HG03060 (cell line): Measurements from ENCODE around the gene COL9A2.
"Not testable (repeated sequence)": the region's sequence is repeated elsewhere in the genome, so short reads cannot be mapped to it uniquely, and the experiment has no call there.

Source experiments
- ATAC-seq: cut with Tn5 transposase; IDR thresholded peaks from one replicate; pipeline ENCODE4 v1.9.1; 2021; ENCODE audit warnings: low read depth, moderate number of reproducible peaks; ENCODE audit not compliant: unreplicated experiment

COL9A2 gene

DNA sequence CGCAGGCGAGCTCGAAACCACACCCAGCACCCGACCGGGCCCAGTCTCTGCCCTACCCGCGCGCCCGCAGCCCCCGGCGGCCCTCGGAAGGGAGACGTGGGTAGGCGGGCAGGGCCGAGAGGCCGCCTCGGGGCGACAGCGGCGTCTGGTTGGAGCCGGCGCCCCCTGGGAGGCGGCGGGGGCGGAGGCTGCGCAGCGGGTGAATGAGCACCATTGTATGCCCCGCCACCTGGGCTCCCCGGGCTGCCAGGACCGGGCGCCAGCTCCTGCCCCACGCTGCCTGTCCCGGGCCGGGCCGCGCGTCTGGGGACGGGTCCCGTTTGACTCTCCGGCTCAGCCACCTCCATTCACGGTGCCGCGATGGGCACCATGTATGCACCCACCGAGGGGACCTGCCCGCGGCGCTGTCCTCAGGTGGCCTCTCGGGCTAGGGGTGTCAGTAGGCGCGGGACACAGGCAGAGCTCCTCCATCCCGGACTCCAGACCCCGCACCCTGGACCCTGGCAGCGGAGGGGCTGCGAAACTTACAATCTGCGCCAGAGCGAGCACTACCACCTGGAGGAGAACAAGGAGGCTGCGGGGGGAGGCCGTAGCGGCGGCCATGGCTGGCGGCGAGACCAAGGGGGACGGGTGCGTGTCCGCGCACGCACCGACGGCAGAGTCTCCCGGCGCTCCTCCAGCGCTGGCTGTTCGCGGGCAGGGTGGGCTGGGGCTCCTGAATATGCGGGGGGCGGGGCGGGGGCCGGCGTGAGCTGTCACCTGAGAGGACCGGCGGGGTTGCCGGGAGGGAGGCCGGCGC is at the start of gene COL9A2:
COL9A2 (minus strand) TSS at position 692 of the 799 bp plus-strand sequence; CDS start at position 603, 89 bp downstream.
- ATAC-seq: no peak

DNA sequence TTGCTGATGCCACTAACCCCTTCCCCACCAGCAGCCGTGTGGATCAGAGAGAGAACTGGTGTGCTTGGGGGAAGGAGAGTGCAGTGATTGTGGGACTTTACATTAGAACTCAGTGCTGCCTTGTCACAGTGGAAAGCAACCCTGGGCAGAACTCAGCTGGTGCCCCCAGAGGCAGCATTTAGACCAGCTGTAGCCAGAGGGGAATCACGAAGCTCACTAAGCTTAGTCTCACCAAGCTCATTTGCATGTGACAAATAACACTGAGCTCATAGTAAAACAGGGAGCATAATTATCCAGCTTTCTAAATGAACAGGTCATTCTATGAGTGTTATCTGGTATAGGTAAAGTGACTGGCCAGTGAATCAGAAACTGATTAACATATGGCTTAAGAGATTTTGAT is 46.6 kb upstream of the COL9A2 start:
- peak; percentile 94 for ATAC-seq

DNA sequence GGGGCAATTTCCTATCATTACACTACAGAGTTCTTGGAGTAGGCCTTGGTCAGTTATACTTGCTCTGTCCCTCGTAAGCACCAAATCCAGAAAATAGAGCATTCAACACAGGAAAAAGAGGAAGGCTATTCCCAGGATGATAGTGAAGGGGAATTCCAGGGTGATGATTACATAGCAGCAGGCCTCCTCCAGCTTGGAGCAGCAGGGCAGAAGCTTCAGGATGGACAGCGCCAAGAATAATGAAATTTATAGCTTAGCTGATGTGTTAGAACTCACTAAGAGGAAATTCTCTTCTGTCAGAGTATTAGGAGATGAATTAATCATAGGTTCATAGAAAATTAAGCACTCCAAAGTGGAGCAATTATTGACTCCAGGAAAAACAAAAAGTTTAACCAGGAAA is 45.6 kb upstream of the COL9A2 start:
- ATAC-seq: no peak

DNA sequence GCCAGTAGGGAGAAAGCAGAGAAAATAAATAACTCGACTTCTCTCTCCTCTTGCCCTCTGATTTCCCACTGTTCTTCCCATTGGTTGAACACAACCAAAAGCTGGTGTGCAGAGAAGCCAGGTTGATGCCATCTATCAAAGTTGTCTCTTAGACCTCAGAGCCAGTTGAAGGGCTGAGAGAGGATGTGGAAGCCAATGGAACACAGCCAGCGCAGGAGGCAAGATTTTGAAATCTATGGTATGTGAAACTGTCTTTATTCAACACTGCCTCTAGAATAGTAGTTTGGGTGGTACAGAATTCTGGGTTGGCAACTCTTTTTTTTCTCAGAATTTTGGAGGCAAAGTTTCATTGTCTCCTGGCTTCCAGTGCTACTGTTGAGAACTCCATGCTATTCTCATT is 45.1 kb upstream of the COL9A2 start:
- ATAC-seq: no peak

DNA sequence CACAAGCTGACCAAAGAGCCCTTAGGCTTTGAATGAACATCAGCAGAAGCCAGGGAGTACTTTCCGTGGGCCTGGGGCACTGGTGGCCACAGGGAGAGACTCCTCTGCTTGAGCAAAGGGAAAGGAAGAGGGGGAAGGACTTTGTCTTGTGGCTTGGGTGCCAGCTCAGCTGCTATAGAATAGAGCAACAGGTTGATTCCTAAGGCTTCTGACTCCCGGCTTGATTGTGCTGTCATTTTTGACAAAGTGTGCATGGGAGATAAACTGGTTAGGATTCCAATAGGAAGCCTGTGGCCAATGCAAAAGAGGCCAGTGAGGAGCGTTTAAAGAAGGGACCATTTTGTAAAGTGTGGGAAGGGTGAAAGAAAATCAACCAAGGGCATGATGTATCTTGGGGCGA is 44.6 kb upstream of the COL9A2 start:
- no peak for ATAC-seq

DNA sequence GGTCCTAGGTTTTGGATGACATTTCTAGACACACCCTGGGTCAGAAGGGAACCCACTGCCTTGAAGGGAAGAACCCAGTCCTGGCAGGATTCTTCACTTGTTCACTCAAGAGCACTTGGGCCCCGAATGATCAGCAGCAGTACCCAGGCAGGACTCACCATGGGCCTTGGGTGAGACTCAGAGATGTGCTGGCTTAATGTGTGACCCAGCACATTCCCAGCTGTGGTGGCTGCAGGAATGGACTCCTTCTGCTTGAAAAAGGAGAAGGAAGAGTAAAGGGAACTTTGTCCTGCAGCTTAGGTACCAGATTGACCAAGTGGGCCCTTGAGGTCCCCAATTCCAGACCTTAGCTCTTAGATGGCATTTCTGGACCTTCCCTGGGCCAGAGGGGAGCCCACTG is 44.1 kb upstream of the COL9A2 start:
- ATAC-seq: no peak

DNA sequence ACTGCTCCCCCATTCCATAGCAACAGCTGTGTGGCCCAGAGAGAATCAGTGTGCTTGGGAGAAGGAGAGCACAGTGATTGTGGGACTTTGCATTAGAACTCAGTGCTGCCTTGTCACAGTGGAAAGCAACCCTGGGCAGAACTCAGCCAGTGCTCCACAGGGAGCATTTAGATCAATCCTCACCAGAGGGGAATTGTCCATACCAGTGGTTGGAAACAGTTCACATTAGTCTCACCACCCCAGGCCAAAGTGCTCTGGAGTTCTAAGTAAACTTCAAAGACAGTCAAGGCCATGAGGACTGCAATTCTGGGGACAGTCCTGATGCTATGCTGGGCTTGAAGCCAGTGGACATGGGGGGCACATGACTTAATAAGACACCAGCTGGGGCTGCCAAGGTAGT is 43.5 kb upstream of the COL9A2 start:
- no peak for ATAC-seq

DNA sequence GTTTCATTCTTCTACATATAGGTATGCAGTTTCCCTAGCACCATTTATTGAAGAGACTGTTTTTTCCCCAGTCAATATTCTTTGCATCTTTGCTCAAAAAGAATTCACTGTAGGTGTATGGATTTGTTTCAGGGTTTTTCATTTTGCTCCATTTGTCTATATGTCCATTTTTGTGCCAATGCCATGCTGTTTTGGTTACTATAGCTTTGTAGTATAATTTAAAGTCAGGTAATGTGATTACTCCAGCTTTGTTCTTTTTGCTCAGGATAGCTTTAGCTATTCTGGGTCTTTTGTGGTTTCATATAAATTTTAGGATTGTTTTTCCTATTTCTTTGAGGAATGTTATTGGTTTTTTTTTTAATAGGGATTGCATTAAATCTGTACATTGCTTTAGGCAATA is 40.5 kb upstream of the COL9A2 start:
- ATAC-seq: no peak

DNA sequence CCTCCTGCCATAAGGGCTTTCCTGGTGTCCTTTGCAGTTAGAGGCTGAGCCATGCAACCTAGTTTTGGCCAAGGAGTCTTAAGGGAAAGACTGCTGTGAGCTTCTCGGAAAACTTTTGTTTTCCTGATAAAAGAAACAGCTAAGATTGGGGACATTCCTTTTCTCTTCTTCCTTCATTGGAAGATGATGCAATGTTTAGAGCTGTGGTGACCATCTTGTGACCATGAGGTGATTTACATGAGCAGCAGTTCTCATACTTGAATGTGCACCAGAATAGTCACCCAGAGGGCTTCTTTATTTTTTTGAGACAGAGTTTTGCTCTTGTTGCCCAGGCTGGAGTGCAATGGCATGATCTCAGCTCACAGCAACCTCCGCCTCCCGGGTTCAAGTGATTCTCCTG is 36.0 kb upstream of the COL9A2 start:
- ATAC-seq: no peak

DNA sequence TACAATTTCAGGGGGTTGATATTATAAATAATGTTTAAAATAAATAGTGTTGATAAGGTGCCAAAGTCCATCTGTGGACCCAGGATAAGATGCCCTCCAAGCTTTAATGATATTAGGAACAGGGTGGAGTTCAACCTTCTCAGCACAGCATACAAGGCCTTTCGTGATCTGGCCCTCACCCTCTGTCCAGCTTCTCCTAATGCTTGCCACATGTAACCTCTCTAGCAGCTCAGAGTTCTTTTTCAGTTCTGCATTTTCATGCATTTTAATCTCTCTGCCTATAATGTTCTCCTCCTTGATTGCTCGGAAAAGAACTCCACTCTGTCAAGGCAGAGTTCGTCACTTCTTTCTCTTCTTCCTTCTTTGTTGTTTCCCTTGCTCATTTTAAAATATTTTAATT is 35.0 kb upstream of the COL9A2 start:
- ATAC-seq: no peak

DNA sequence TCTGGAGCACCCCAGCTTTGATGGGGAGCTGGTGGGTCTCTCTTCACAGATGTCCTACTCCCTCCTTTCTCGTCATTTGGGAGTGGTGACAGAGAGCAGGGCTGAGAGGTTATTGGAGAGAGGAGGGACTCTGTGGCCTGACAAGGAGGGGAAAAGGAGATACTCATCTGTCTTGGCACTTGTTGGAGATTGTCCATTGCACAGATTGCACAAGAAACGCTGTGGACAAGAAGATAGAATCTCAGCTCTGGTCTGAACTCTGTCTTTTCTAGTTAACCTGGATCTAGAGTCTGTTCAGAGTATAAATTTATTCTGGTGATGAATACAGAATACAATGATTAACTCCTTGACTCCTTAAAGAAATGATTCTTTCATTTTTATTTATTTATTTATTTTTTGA is 34.0 kb upstream of the COL9A2 start:
- ATAC-seq: no peak

DNA sequence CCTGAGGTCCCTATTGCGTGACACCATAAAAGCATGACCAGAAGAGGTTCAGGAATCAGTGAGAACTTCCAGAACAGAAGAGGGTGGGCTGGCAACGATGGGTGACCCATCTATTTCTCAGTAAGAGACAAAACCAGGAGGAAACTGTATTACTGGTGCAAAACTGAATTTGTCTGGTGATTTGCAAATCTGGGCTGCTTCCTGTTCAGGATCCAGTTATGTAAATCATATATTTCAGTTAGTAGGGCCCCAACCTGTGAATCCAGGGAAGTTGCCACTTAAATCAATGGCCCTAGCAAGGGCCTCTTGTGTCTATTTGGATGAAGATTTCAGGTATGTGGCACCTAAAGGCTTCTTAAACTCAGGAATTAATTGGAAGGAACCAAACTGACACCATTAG is 33.3 kb upstream of the COL9A2 start:
- ATAC-seq: no peak

DNA sequence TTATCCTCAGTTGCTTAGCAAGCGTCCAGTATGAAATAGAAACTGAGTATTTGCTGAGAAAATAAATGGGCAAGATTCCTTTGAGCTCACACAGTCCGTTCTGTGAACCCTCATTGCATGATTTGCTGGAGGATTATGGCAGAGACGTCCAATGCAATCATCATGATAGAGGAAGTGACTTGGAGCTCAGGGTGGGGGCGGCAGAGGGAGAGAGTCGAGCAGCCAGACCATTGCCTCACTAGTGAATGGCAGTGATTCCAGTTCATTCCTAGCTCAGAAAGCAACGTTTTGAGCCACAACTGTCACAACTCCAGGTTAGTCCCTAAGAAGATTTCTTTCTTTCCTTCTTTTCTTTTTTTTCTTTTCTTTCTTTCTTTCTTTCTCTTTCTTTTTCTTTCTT is 27.5 kb upstream of the COL9A2 start:
- no peak for ATAC-seq

DNA sequence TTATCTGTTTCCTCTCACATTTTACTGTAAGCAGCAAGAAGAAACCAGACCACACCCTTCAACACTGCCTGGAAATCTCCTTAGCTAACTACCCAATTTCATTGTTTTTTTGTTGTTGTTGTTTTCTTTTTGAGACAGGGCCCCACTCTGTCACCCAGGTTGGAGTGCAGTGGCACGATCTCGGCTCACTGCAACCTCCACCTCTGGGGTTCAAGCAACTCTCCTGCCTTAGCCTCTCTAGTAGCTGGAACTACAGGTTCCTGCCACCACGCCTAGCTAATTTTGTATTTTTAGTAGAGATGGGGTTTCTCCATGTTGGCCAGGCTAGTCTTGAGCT is 25.3 kb upstream of the COL9A2 start:
- ATAC-seq: not testable (repeated sequence)

DNA sequence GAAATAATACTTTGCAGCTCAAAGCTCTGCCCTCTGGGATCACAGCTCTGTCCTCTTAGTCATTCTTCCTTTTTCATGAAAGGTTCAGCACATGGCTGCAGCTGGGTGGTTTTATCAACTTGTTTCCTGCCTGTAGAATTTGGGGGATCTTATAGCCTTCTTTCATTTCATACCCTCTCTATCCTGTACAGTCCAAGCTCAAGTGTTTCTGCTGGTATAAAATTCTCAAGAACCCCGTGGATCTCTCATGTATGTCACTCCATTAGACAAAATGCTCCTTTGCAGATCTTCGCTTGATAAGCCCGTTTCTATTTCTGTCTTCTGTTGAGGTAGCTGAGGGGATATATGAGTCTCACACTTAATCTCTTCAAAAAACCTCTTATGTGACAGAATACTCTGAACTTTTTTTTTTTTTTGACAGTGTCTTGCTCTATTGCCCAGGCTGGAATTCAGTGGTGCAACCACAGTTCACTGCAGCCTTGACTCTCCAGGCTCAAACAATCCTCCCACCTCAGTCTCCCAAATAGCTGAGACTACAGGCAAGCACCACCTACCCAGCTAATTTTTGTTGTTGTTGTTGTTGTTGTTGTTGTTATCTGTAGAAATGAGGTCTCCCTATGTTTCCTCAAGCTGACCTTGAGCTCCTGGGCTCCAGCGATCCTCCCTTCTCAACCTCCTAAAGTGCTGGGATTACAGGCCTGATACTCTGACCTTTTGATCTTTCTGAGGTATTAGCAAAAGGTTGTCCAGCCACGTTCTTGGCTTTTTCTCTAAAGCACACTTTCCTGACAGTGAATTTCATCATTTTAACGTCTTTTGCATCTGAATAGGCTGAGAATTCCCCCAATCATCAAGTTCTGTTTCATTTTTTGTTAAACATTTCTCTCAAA is 24.6 kb upstream of the COL9A2 start:
- ATAC-seq: no peak

DNA sequence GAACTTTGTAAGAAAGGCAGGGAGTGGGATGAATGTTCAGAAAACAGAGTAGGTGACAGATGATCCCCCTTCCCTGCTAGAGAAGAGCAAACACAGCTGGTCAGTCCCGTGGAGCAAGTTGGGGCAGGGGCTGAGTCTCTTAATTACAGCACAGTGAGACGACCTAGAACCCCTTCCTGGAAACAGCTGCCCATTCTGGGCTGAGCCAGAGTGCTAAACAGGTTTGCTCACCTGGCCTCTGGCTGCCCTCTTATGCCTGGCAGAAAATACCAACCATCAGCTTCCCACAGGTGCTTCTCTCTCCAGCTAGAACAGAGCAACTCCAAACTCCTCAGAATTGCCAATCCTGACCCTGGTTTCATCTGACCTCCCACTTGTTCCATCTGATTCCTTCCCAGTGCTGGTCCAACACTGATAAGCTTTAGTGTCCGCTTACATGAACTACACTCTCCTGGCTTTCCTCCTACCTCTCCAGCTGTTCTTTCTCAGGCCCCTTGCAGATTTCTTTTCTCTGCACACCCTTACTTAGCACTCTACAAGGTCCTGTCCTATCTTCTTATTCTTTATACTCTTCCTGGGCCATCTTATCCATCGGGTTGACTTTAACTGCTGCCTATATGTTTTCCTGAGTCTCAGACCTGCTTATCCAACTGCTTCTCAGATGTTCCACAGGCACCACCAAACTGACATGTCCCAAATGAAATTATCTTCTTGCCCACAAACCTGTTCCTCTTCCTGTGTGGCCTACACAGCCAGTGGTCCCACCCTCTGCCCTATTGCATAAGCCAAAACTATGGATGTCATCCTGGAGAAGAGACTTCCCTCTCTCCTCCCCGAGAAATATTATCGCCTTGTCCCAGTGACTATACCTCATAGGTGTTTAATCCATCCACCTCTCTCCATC is 22.6 kb upstream of the COL9A2 start:
- ATAC-seq: no peak

DNA sequence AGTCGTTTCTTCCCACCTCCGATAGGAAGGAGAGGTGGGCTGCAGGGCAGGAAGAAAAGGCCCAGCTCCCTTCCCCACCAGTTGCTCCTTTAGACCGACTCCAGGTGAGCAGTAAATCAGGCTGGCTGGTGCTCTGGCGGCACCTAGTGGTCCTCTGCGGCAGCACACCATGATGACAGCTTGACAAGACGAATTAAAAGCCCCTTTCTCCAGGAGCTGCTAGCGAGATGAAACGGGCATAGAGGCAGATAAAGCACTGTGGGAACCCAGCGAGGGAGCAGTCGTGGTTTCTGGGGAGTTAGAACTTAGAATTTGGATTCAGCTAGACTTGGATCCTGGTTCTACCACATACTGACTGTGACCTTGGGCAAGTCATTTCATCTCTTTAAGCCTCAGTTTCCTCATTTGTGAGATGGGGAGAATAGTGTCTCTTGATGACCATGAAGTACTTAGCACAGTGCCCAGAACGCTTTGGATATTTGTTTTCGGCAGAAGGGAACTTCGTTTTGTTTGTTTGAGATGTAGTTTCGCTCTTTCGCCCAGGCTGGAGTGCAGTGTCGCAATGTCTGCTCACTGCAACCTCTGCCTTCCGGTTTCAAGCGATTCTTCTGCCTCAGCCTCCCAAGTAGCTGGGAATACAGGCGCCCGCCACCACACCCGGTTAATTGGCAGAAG is 21.8 kb upstream of the COL9A2 start:
- ATAC-seq: no peak

DNA sequence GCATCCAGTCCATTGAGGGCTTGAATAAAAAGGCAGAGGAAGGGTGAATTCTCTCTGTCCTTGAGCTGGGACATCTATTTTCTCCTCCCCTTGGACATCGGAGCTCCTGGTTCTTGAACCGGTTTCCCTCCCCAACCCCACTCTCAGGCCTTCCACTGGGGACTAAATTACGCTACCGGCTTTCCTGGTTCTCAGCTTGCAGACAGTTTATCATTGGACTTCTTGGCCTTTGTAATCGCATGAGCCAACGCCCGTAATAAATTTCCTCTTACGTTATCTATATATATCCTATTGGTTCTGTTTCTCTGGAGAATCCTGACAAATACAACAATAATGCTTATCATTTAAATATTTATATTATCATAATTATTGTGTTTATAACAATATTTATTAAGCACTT is 20.4 kb upstream of the COL9A2 start:
- no peak for ATAC-seq

DNA sequence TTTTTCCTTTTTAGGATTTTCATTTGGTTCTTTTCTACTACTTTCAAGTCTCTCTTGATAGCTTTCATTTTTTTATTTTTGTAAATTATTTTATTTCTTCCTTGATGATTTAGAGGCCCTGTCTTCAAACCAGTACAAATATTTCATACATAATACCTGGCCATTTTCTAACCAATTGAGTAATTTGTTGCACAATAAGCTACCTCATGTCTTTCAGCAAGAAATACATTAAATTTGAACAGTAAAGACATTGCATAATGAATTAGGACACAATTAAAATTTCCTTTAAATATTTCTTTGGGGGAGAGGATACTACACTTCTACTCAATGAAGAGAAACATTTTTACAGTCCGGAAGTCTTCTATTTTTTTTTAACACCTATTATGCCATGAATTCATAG is 15.6 kb upstream of the COL9A2 start:
- no peak for ATAC-seq

DNA sequence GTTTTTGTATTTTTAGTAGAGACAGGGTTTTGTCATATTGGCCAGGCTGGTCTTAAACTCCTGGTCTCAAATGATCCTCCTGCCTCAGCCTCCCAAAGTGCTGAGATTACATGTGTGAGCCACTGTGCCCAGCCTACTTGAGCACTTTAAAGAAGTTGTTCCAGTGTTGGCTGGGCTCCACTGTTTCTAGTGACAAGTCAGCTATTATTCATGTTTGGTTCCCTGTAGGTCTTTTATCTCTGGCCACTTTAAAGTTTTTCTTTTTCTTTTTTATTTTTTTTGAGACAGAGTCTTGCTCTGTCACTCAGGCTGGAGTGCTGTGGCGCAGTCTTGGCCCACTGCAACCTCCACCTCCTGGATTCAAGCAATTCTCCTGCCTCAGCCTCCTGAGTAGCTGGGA is 14.3 kb upstream of the COL9A2 start:
- not testable (repeated sequence) for ATAC-seq
